Colonic mucosa (tissue), 4 donors: ENCODE measurements around the gene GSE1. TPM values are rescaled to one million over a fixed set of nuclear protein-coding genes. Genes with fewer than 3 reads are reported as not detected.

Source experiments
- DNase-seq: peaks from one replicate; pipeline ENCODE4 v3.0.0-alpha.2; 2020
- H3K27ac ChIP-seq: fragments of 200-600 bp; one replicate; pipeline ENCODE4 v1.8.0; 2021
- H3K27me3 ChIP-seq: fragments of 200-600 bp; one replicate; pipeline ENCODE4 v1.8.0; 2021
- H3K36me3 ChIP-seq: fragments of 200-600 bp; one replicate; pipeline ENCODE4 v1.8.0; 2021
- H3K4me1 ChIP-seq: fragments of 200-600 bp; one replicate; pipeline ENCODE4 v1.8.0; 2021; ENCODE audit warnings: mild to moderate bottlenecking
- H3K4me3 ChIP-seq: fragments of 200-600 bp; one replicate; pipeline ENCODE4 v1.8.0; 2021
- H3K9ac ChIP-seq, 2 donors: one replicate each; pipeline ENCODE4 v1.7.0; 2013; ENCODE audit warnings: control low read depth in 2 of 2, low read depth in 2 of 2, low read length in 2 of 2
- H3K9me3 ChIP-seq: fragments of 200-600 bp; one replicate; pipeline ENCODE4 v1.8.0; 2021
- CTCF ChIP-seq: fragments of 200-600 bp; IDR thresholded peaks from one replicate; pipeline ENCODE4 v1.8.0; 2022; ENCODE audit warnings: antibody characterized with exemption, mild to moderate bottlenecking
- intact Hi-C: fragments of 100-400 bp; cut with DNase I; formaldehyde crosslinking; loops from one replicate; pipeline ENCODE4 v1.14.1; 2022
- total RNA-seq, 2 donors: library from RNA; stranded (reverse); fragmentation: NEBNext Ultra II Directional in 1 of 2; extraction: Animal tissue kit (Norgen Biotek cat#: 25700) in 1 of 2; gene quantifications; one replicate each; pipeline ENCODE4 v1.2.1, GENCODE V29; 2021
- donor health status: healthy.
- donor health status: DM: no; HTN: no; CAD: no.
- donor health status: DM: no; HTN: no; CAD: no.

GSE1 gene
- total RNA-seq, 2 donors from 2014 or later: 79.2 to 103 TPM

- Histone ChIP-seq H3K27me3 (no peaks in the 10 kb centered on the region), H3K9me3 (no peaks in the 10 kb centered on the region), H3K4me3 (no peak overlapping the region), H3K36me3 (no peaks in the 10 kb centered on the region), H3K27ac (no peak overlapping the region), H3K4me1 (peaks cover 19% of the 10 kb centered on the region), H3K9ac (no peak overlapping the region)
- intact Hi-C loops: loop anchor here (10.0 kb wide), 1 partner anchor 118 kb away; no protein-coding TSS in a partner anchor
- no peak for TF ChIP-seq CTCF
- no peak for DNase-seq
Observed at GRCh38 chr16:85603203-85603755, 9.8 kb upstream of the GSE1 start.

- Histone ChIP-seq H3K4me3 (no peak overlapping the region), H3K27ac (no peak overlapping the region), H3K27me3 (no peaks in the 10 kb centered on the region), H3K4me1 (peaks cover 19% of the 10 kb centered on the region), H3K9me3 (no peaks in the 10 kb centered on the region), H3K36me3 (no peaks in the 10 kb centered on the region), H3K9ac (no peak overlapping the region)
- no peak for TF ChIP-seq CTCF
- intact Hi-C loops: loop anchor here (10.0 kb wide), 1 partner anchor 119 kb away; no protein-coding TSS in a partner anchor
- DNase-seq: no peak
Observed at GRCh38 chr16:85604145-85604705, 8.9 kb upstream of the GSE1 start.

- DNase-seq: no peak
Observed at GRCh38 chr16:85605051-85605911, 7.8 kb upstream of the GSE1 start.

GRCh38 chr16:85605912-85606841, 6.9 kb upstream of the GSE1 start:
- H3K36me3 ChIP-seq: no peaks in the 10 kb centered on the region
- H3K4me3 ChIP-seq: no peak overlapping the region
- H3K9me3 ChIP-seq: no peaks in the 10 kb centered on the region
- intact Hi-C loops: loop anchor here (5.0 to 10.0 kb wide), 3 partner anchors 34 to 184 kb away; no protein-coding TSS in a partner anchor
- TF ChIP-seq CTCF: no peak
- H3K27ac ChIP-seq: peak overlapping the region; percentile 66
- peak overlapping the region in 1 of 2 donors; percentile 47 for H3K9ac ChIP-seq
- H3K4me1 ChIP-seq: peaks cover 29% of the 10 kb centered on the region
- no peaks in the 10 kb centered on the region for H3K27me3 ChIP-seq
- no peak for DNase-seq

More at GRCh38 chr16:85605051-85605911, 7.8 kb upstream of the GSE1 start:
- intact Hi-C loops: loop anchor here (5.0 to 10.0 kb wide), 3 partner anchors 33 to 183 kb away; no protein-coding TSS in a partner anchor
- Histone ChIP-seq H3K27ac (no peak overlapping the region), H3K4me3 (no peak overlapping the region), H3K9me3 (no peaks in the 10 kb centered on the region), H3K4me1 (peaks cover 25% of the 10 kb centered on the region), H3K27me3 (no peaks in the 10 kb centered on the region), H3K36me3 (no peaks in the 10 kb centered on the region), H3K9ac (peak overlapping the region in 1 of 2 donors; percentile 47)
- TF ChIP-seq CTCF: no peak

- TF ChIP-seq CTCF: no peak
- DNase-seq: no peak
- Histone ChIP-seq H3K36me3 (no peaks in the 10 kb centered on the region), H3K9ac (peak overlapping the region; percentile 12 to 15), H3K4me3 (no peak overlapping the region), H3K9me3 (no peaks in the 10 kb centered on the region), H3K4me1 (peaks cover 29% of the 10 kb centered on the region), H3K27ac (peak overlapping the region; percentile 66), H3K27me3 (no peaks in the 10 kb centered on the region)
- intact Hi-C loops: loop anchor here (5.0 to 10.0 kb wide), 3 partner anchors 35 to 185 kb away; no protein-coding TSS in a partner anchor
Observed at GRCh38 chr16:85606904-85607303, 6.2 kb upstream of the GSE1 start.
